Adrenal gland (tissue), 5 donors: ENCODE results near the gene GOLPH3.

Experiments
- CTCF ChIP-seq, 6 experiments: fragments of 450-650 bp in 4 of 6; fragments of 200-600 bp in 2 of 6; sonication (generic) in 1 of 6; IDR thresholded peaks; 1 replicate in 5 of 6; 2 replicates in 1 of 6; pipeline versions ENCODE4 v1.5.1 to v1.8.0; 2016 to 2021; ENCODE audit warnings: antibody characterized with exemption in 6 of 6, mild to moderate bottlenecking in 2 of 6, moderate library complexity in 1 of 6
- POLR2A ChIP-seq, 2 donors: fragments of 450-650 bp; IDR thresholded peaks; one replicate each; pipeline ENCODE4 v1.6.1; 2017; ENCODE audit warnings: antibody characterized with exemption in 2 of 2, mild to moderate bottlenecking in 2 of 2, moderate library complexity in 1 of 2
- donor health status: DM: no; HTN: no; CAD: no.

GRCh38 chr5:32090755-32091128 is 83.4 kb downstream of the GOLPH3 start:
- no peak for TF ChIP-seq CTCF (IDR thresholded peaks at IDR 0.05)
- no peak for TF ChIP-seq POLR2A (IDR thresholded peaks at IDR 0.05)
